HepG2 (cell line): Measurements from ENCODE around the gene TCOF1. TPM values are rescaled to one million over a fixed set of nuclear protein-coding genes. Genes with fewer than 3 reads are reported as not detected.

ENCODE experiments used
- ATAC-seq: fragments of 200-7000 bp; cut with Tn5 transposase; 3 replicates; pipeline ENCODE4 v1.9.1; 2020; ENCODE audit warnings: mild to moderate bottlenecking, moderate library complexity
- BruUV-seq: library from RNA; stranded (reverse); fragments of 400-500 nt; replicated peaks from 2 replicates; lab custom pipeline; 2021; lab: Mats Ljungman, UMichigan
- CTCF ChIA-PET: fragments of 300-600 bp; formaldehyde crosslinking; extraction: SDS; loops from one replicate; lab custom pipeline; 2021; ENCODE audit warnings: low total read pairs, inconsistent platforms, low intra/inter-chr PET ratio; lab: Yijun Ruan, JAX
- POLR2A ChIA-PET: fragments of 350-600 bp; sonication (Branson Sonifier 250); formaldehyde crosslinking; loops from one replicate; lab custom pipeline; 2020; ENCODE audit warnings: antibody characterized with exemption, inconsistent platforms; lab: Yijun Ruan, JAX
- DNase-seq: peaks from one replicate; pipeline ENCODE4 v3.0.0-alpha.2; 2015; ENCODE audit warnings: low spot score
- FAIRE-seq: peaks from 3 replicates; lab custom pipeline; 2011; peaks lifted over from hg19 to GRCh38; lab: Jason Lieb, UNC
- H2AFZ ChIP-seq: one replicate; pipeline ENCODE4 v1.6.1; 2011; ENCODE audit warnings: low read length, inconsistent platforms
- H3K27ac ChIP-seq: fragments of 300-600 bp; 3 replicates; pipeline ENCODE4 v1.8.0; 2011; ENCODE audit warnings: mixed run types, mild to moderate bottlenecking, mixed read lengths, low read length, inconsistent platforms; ENCODE audit not compliant: insufficient read depth; ENCODE audit errors: extremely low read length
- H3K27me3 ChIP-seq, 2 experiments: fragments of 200-600 bp in 1 of 2; 2 replicates in 1 of 2; 3 replicates in 1 of 2; pipeline versions ENCODE4 v1.6.0 to v1.8.0; 2011; ENCODE audit warnings: low read length in 2 of 2, mild to moderate bottlenecking in 2 of 2, moderate library complexity in 2 of 2, inconsistent platforms in 1 of 2; ENCODE audit not compliant: insufficient read depth in 2 of 2, control insufficient read depth in 1 of 2
- H3K36me3 ChIP-seq, 2 experiments: fragments of 200-600 bp in 1 of 2; replicated peaks in 1 of 2; 2 replicates in 1 of 2; 3 replicates in 1 of 2; pipeline versions ENCODE4 v1.5.1 to v1.8.0; 2011; ENCODE audit warnings: low read length in 2 of 2, inconsistent platforms in 1 of 2; ENCODE audit not compliant: insufficient read depth in 2 of 2, control insufficient read depth in 1 of 2
- H3K4me1 ChIP-seq: 2 replicates; pipeline ENCODE4 v1.5.1; 2012; ENCODE audit warnings: low read length, inconsistent platforms; ENCODE audit not compliant: insufficient read depth
- H3K4me2 ChIP-seq: 2 replicates; pipeline ENCODE4 v1.6.0; 2011; ENCODE audit warnings: low read depth, low read length, inconsistent platforms
- H3K4me3 ChIP-seq, 3 experiments: fragments of 200-600 bp in 1 of 3; sonication (generic), shearing (Covaris generic) in 1 of 3; replicated peaks in 1 of 3; 2 replicates each; pipeline ENCODE4 v1.5.1; 2011 to 2016; ENCODE audit warnings: low read length in 3 of 3, inconsistent platforms in 2 of 3, low read depth in 2 of 3, mild to moderate bottlenecking in 2 of 3, control low read depth in 1 of 3, mixed read lengths in 1 of 3; ENCODE audit not compliant: insufficient read depth in 1 of 3
- H3K79me2 ChIP-seq: one replicate; pipeline ENCODE4 v1.6.1; 2011; ENCODE audit warnings: low read length, inconsistent platforms; ENCODE audit not compliant: insufficient read depth
- H3K9ac ChIP-seq: 2 replicates; pipeline ENCODE4 v1.6.0; 2011; ENCODE audit warnings: mild to moderate bottlenecking, low read depth, low read length, inconsistent platforms; ENCODE audit not compliant: insufficient read depth
- H3K9me3 ChIP-seq: 2 replicates; pipeline ENCODE4 v1.5.1; 2012; ENCODE audit warnings: mild to moderate bottlenecking, low read length
- H4K20me1 ChIP-seq: 2 replicates; pipeline ENCODE4 v1.6.0; 2011; ENCODE audit warnings: inconsistent platforms, mild to moderate bottlenecking, low read length, moderate library complexity; ENCODE audit not compliant: insufficient read depth
- BCL6 ChIP-seq: IDR thresholded peaks from 2 replicates; pipeline ENCODE4 v1.6.1; 2016; ENCODE audit warnings: missing genetic modification reagents, missing compliant biosample characterization
- BORCS8-MEF2B ChIP-seq: sonication (generic); formaldehyde crosslinking; IDR thresholded peaks from 2 replicates; pipeline ENCODE4 v1.8.0; 2022; ENCODE audit warnings: mild to moderate bottlenecking, missing genetic modification reagents
- CENPBD1 ChIP-seq: sonication (generic); formaldehyde crosslinking; IDR thresholded peaks from 2 replicates; pipeline ENCODE4 v1.8.0; 2022; ENCODE audit warnings: missing genetic modification reagents, low read depth, mild to moderate bottlenecking, borderline replicate concordance
- E2F5 ChIP-seq: sonication (generic); formaldehyde crosslinking; conservative IDR thresholded peaks from 2 replicates; pipeline ENCODE4 v1.4.0; 2020; ENCODE audit warnings: missing genetic modification reagents
- ETV6 ChIP-seq: sonication (generic); formaldehyde crosslinking; conservative IDR thresholded peaks from 2 replicates; pipeline ENCODE4 v1.4.0; 2020; ENCODE audit warnings: missing genetic modification reagents
- GMEB1 ChIP-seq: sonication (generic); formaldehyde crosslinking; IDR thresholded peaks from 2 replicates; pipeline ENCODE4 v1.5.1; 2020; ENCODE audit warnings: missing genetic modification reagents, mild to moderate bottlenecking, borderline replicate concordance
- HNF4A ChIP-seq: sonication (generic); formaldehyde crosslinking; IDR thresholded peaks from 2 replicates; pipeline ENCODE4 v1.4.0; 2020; ENCODE audit warnings: missing genetic modification reagents
- MTF1 ChIP-seq: sonication (generic); formaldehyde crosslinking; IDR thresholded peaks from 2 replicates; pipeline ENCODE4 v1.5.0; 2020; ENCODE audit warnings: missing genetic modification reagents
- TFAP4 ChIP-seq: sonication (generic); IDR thresholded peaks from 2 replicates; pipeline ENCODE4 v1.6.1; 2016; ENCODE audit warnings: low read depth, borderline replicate concordance
- ZNF20 ChIP-seq: sonication (generic); formaldehyde crosslinking; IDR thresholded peaks from 2 replicates; pipeline ENCODE4 v1.4.0; 2020; ENCODE audit warnings: mild to moderate bottlenecking, moderate library complexity, missing genetic modification reagents
- ZNF326 ChIP-seq: sonication (generic); formaldehyde crosslinking; IDR thresholded peaks from 2 replicates; pipeline ENCODE4 v1.4.0; 2020; ENCODE audit warnings: missing genetic modification reagents, borderline replicate concordance
- ZNF703 ChIP-seq: sonication (generic); formaldehyde crosslinking; IDR thresholded peaks from 2 replicates; pipeline ENCODE4 v1.5.1; 2020; ENCODE audit warnings: missing genetic modification reagents, mild to moderate bottlenecking, moderate library complexity, borderline replicate concordance
- ZNF879 ChIP-seq: sonication (generic); formaldehyde crosslinking; IDR thresholded peaks from 2 replicates; pipeline ENCODE4 v1.8.1; 2023; ENCODE audit warnings: missing genetic modification reagents
- WGBS: methylation state at CpG from one replicate; pipeline ENCODE4 v1.1.6; 2017; ENCODE audit warnings: low lambda C conversion rate; 5-methylcytosine and 5-hydroxymethylcytosine counted together
- in situ Hi-C: cut with HindIII; loops from 2 replicates; pipeline ENCODE4 v1.10.0; 2017; ENCODE audit warnings: low pct_unique_long_range_greater_than_20kb; ENCODE audit not compliant: extremely low pct_ligation_motif_present
- intact Hi-C: fragments of 100-400 bp; cut with micrococcal nuclease; formaldehyde crosslinking; loops from one replicate; pipeline ENCODE4 v1.10.0; 2022; ENCODE audit not compliant: unreplicated experiment
- polyA plus RNA-seq, 8 experiments: library from polyadenylated mRNA; depleted of rRNA in 3 of 8; stranded (reverse) in 7 of 8; unstranded in 1 of 8; fragments of >200 nt; fragmentation: Illumina TruSeq in 4 of 8; extraction: Trizol in 4 of 8; gene quantifications; 2 replicates each; pipeline versions ENCODE4 v1.2.1 to v1.2.3, GENCODE V29; 2011 to 2016; ENCODE audit warnings: low read depth in 4 of 8, missing spikeins in 1 of 8, mixed read lengths in 1 of 8; ENCODE audit not compliant: insufficient read depth in 1 of 8
- total RNA-seq, 5 experiments: library from RNA; depleted of rRNA; stranded (reverse); fragments of >200 nt; fragmentation: Illumina TruSeq; extraction: Trizol; gene quantifications; 2 replicates each; pipeline ENCODE4 v1.2.3, GENCODE V29; 2016; ENCODE audit warnings: low read depth in 1 of 5

Gene TCOF1
- total and polyA plus RNA-seq, 2 of the 13 experiments (the other 11 are each of a cell fraction or from before 2014, with no cell fraction given), result 10.1 to 41.6 TPM

GRCh38 chr5:150404941-150405816 lies 47.7 kb downstream of the TCOF1 start:
- ATAC-seq (no peak), FAIRE-seq (no peak), DNase-seq (no peak)
- intact Hi-C loops (no loop called here), in situ Hi-C loops (no loop called here)
- TF ChIP-seq MTF1 (CRISPR knock-in tag), result no peak
- no peak for TF ChIP-seq CENPBD1 (CRISPR knock-in tag)
- TF ChIP-seq ZNF703 (CRISPR knock-in tag), result no peak
- no peak for TF ChIP-seq ZNF20 (CRISPR knock-in tag)
- TF ChIP-seq TFAP4, result no peak
- TF ChIP-seq ZNF879 (CRISPR knock-in tag), result no peak
- no peak for TF ChIP-seq BCL6 (CRISPR knock-in tag)
- TF ChIP-seq HNF4A (CRISPR knock-in tag), result no peak
- no peak for TF ChIP-seq BORCS8-MEF2B (CRISPR knock-in tag)
- TF ChIP-seq ETV6, result no peak
- TF ChIP-seq E2F5 (CRISPR knock-in tag), result no peak
- no peak for TF ChIP-seq GMEB1
- no peak for TF ChIP-seq ZNF326 (CRISPR knock-in tag)
- H3K4me2 ChIP-seq, result no peak overlapping the region
- no peak overlapping the region for H2AFZ ChIP-seq
- no peak overlapping the region for H3K27ac ChIP-seq
- H3K9me3 ChIP-seq, result no peaks in the 10 kb centered on the region
- 84% methylated on average over 8 of the region's 9 CpGs for WGBS
- no peaks in the 10 kb centered on the region for H3K79me2 ChIP-seq
- no peaks in the 10 kb centered on the region for H3K27me3 ChIP-seq
- ChIA-PET POLR2A (interaction anchor here (1.3 kb wide), 1 partner anchor 45 kb away, joined by 3 read pairs; the partner anchor contains the start of gene RPS14), CTCF (no interaction called here)
- no peak overlapping the region for H3K9ac ChIP-seq
- H3K4me1 ChIP-seq, result peaks cover 5% of the 10 kb centered on the region
- BruUV-seq, result no TSS peak
- no peaks in the 10 kb centered on the region for H4K20me1 ChIP-seq
- no peak overlapping the region for H3K4me3 ChIP-seq
- H3K36me3 ChIP-seq, result peaks cover 8 to 31% of the 10 kb centered on the region in 2 experiments; a peak in 4 of 5 replicates
